ENCODE results near the gene AP3S2.
"Not testable (repeated sequence)": the region's sequence is repeated elsewhere in the genome, so short reads cannot be mapped to it uniquely, and the experiment has no call there.

The AP3S2 gene

DNA sequence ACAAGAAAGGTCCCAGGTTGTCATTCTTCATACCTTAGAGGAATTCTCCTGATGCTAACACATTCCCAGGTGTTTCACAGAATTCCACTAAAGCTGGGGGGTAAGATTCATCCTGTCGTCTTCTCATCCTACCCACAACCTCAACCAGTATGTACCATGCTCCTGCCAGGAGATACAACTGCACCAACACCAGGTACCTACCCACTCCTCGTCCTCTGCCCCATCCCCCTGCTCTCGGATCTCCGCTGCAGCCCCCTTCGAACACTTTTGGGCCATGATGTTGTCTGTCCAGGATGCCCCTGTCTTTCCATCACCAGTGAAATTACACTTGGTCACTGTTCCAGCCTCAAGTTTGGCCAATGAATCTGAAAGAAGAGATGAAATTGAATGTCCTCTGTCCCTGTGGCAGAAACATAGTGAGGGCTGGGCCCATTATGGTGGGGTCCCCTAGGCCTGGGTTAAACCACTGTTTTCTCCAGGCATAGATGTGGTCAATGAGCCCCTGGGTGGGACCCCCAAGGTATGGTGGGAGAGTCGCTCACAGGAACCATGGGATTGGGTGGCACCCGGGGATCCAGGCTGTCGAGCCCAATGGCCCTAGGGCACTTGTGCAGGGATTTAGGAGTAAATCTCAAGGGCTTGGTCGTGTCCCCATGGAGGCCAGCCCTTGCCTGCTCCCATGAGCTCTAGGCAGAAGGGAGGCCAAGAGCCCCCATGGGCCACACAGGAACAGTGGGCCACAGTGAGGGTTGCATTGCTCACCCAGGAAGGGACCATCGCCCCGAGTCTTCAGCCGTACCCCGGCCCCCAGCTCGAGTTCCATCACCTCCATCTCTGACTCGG, 9.4 kb upstream of the AP3S2 start:
- DNase-seq: no peak

DNA sequence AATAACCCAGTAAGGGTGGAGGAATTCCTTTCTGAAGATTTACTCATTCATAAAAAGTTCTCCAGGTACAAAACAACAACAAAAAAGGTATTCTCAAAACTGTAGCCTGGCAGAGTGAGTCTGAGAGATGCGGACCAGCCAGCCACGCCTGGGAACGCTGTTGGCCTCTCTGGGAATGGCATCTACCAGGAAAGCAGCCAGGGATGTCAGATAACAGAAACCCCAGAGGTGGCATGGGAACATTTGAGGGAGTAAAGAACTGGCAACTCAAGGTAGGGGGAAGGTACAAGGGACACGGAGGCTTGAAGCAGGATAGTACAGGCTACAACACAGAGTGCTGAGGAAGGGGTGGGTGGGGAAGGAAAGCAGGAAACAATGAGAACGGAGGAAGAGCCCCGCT, 7.1 kb upstream of the AP3S2 start:
- no peak for DNase-seq

DNA sequence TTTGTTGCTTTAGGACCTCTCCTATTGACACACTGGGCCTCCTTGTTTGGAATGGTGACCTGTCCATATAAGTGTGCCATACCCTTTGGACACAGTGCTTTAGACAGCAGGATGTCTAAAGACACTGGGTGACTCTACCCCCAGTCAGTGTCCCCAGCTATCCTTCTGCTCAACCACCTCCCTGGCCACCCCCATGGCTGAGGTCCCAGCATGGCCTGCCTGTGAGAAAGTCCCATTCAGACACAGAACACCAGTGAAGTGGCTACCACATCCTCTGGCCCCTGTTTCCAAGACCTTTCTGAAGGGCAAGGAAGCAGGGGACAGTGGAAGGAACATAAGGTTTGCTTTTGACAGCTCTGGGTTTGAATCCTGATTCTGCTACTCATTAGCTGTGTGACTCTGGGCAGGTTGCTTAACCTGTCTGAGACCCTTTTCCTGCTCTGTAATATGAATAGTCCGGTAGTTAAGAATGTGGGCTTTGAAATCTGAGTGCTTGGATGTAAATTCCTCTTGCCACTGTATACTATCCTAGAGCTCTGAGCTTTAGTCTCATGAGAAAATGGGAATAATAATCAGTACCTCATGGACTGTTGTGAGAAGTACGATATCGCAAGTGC, 6.3 kb upstream of the AP3S2 start:
- no peak for DNase-seq

DNA sequence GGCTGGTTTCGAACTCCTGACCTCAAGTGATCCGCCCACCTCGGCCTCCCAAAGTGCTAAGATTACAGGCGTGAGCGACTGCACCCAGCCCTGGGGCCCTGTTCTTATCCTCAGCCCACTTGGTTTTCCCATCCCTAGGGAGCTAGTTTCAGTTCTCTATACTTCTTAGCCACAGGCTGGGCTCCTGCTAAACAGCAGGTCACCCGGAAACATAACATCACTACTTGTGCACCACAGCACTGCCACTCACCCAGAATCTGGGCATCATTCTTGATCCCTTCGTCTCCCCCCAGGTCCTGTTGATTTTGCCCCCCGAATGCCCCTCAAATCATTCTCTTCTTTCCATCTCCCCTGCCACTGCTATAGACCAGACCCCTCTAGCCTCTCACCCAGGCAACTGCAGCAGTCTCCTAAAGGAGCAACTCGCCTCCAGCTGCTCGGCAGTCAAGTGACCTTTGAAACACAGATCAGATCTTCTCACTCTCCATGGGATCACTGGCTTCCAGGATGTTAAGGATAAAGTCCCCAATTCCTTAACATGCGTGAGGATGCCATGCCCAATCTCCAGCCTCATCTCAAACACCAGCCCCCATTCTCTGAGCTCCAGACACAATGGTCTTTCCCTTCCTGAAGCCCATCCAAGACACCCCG, 5.6 kb upstream of the AP3S2 start:
- DNase-seq: no peak

DNA sequence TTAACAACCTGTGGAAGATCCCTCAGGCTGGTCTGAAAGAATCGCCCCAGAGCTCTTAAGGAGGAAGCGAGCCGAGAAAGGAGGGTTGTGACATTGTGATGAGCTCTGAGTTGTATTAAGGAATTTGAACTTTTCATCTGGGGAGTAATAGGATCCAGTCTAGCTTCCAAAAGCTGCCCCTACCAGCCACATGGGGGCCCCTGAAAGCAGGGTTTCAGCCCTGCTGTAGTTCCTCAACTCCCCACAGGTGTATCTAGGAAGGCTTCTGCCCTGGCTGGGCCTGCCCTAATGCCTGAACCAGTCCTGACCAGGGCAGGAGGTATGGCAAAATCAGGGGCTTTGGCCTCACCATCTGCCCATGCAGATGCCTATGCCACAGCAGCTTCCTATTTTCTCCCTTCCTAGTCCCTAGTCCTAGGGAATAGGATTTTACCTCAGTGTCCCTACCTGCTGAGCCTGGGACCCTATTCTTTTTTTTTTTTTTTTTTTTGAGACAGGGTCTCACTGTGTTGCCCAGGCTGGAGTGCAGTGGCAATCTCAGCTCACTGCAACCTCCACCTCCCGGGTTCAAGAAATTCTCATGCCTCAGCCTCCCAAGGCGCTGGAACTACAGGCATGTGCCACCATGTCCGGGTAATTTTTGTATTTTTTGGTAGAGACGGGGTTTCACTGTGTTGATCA, 5.0 kb upstream of the AP3S2 start:
- peak; percentile 22 for DNase-seq

- no peak for DNase-seq
Observed at GRCh38 chr15:89898146-89898545, 4.4 kb upstream of the AP3S2 start.

DNA sequence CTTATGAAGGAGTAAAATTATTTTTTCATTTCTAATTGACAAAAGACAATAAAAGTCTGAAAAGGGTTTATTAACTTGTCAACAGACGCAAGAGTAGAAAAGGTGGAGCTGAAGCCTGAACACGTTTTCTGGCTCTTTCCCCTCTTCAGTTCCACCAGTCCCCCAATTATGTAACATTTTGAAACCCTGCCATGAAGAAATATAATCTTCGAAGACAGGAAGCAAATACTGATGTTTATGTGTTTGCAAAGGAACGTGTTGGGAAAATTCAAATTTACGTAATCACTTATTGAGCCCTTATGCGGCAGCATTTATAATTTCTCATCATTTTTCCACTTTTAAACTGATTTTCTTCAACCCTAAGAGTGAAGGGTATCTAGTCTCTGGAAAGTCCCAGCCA, 767 bp downstream of the AP3S2 start:
- DNase-seq: peak; percentile 9

DNA sequence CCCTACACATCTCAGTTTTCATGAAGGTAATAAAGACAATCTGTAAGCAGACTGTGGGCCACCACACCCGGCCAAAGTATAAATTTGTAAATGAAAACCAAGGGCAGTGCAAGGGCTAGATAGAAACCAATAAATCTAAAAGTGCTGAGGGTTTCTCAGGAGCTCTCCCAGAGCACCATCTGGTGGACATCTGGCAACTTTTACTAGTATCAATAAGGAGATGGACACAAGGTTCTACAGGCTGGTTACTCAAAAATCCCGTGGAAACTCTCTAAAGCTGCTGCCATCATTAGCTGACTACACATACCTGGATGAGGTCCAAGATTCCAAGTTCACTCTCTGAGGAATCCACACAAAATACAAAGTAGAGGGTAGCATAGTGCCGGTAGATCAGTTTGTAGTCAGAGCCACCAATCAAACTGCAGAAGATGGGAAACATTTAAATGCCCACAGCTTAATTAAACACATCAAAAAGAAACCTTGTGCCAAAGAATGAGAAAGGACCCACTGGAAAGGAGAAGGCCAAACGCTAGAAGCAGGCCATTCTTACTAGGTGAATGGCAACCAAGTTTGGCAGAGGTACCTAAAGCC, 5.5 kb downstream of the AP3S2 start:
- no peak for DNase-seq

DNA sequence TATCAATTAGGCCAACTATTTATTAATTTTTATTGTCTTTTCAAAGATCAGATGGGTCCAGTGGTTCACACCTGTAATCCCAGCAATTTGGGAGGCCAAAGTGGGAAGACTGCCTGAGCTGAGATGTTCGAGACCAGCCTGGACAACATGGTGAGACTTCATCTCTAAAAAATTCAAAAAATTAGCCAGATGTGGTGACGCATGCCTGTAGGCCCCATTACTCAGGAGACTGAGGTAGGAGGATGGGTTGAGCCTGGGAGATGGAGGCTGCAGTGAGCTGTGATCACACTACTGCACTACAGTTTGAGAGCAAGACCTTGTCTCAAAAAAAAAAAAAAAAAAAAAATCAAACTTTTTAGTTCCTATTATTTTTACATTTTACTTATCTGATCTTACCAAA, 8.2 kb downstream of the AP3S2 start:
- DNase-seq: no peak

DNA sequence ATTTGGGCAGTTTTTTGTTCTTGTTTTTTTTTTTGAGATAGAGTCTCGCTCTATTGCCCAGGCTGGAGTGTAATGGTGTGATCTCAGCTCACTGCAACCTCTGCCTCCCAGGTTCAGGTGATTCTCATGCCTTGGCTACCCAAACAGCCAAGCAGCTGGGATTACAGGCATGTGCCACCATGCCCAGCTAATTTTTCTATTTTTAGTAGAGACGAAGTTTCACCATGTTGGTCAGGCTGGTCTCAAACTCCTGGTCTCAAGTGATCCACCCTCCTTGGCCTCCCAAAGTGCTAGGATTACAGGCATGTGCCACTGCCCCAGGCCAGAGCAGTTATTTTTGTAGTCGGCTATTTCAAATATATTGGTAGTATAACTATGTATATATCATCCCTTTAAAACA, 8.6 kb downstream of the AP3S2 start:
- DNase-seq: not testable (repeated sequence)

DNA sequence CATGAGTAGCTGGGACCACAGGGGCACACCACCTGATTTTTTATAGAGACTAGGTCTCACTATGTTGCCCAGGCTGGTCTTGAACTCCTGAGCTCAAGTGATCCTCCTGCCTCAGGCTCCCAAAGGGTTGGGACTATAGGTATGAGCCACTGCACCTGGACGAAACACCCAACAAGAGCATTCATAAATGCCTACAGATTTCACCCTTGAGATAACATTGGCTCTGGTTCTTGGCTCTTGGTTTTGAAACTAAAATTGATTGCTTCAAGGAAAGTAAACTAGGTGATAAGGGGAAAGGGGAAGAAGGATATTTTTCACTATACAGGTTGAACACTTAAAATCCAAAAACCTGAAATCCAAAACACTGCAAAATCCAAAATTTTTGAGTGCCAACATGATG, 10.3 kb downstream of the AP3S2 start:
- DNase-seq: no peak

DNA sequence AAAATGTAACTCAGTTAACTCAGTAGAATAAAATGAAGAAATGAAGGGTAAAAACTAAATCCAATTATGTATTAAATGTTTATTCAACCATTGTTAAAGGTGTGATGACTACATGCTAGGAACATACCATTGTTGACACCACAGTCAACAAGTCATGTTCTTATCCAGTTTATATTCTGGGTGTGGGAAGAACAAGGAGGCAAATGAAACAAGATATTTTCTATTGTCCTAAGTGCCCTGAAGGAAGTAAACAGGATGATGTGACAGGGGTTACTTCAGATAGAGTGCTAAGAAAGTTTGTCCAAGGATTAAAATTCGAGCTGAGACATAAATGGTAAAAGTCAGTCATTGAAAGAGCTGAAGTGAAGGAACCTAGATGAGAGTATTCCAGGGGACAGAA, 13.1 kb downstream of the AP3S2 start:
- DNase-seq: no peak

DNA sequence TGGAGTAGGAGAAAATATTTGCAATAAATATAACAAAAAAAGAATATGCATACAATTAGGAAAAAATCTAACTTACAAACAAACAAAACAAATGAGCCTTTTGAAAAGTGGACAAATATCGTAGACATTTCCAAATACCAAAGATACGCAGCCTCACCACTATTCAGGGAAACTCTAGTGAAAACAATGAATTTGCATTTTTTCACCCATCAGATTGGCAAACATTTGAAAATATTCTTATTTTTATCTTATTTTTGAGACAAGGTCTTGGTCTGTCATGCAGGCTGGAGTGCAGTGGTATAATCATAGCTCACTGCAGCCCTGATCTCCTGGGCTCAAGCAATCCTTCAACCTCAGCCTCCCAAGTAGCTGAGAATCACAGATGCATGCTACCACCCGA, 15.5 kb downstream of the AP3S2 start:
- DNase-seq: no peak

DNA sequence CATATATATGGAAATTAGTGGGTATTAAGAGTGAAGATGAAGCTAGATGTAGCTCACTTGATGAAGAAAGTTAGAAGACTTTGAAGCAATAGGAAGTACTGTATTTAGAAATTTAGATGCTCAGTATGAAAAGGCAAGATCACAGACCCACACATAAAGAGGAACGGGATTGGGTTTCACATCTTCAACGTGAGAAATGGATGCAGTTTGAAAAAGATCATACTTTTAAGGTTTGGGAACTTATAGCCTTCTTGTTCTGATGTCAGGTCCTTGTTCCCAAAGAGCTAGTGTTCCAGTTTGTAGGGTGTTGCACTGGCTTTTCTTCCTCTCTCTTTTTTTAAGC, 16.7 kb downstream of the AP3S2 start:
- DNase-seq: no peak

GRCh38 chr15:89876396-89877082, 17.3 kb downstream of the AP3S2 start:
- DNase-seq: no peak

GRCh38 chr15:89875741-89876140, 18.1 kb downstream of the AP3S2 start:
- no peak for DNase-seq

DNA sequence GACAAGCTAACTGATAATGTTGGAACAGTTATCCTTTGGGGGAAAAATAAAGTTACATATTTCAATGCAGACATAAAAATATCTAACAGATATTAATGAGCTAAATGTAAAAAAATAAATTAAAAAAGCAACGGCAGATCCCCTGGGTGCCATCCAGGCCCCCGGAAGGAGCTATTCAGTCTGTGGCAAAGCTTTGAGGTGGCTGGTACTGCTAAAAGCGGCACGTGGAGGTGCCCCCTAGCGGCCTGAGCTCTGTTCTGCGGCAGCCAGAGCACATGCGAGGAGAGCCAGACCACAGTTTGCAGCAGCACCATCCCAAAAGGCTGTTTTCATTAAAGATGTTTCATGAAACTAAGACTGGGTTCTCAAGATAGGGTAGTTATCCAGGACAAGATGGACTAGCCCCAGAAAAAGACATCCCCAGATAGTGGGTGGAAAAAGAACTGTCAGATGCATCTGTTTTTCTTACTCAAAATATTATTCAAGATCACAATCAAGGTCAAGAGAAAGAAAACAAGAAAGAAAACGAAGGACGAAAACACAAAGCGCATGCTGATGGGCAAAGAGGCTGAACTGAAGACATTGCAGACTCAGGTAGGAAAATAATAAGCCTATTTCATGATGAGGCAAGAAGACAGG, 18.7 kb downstream of the AP3S2 start:
- DNase-seq: peak; percentile 44

GRCh38 chr15:89870688-89871288, 23.0 kb downstream of the AP3S2 start:
- DNase-seq: no peak

DNA sequence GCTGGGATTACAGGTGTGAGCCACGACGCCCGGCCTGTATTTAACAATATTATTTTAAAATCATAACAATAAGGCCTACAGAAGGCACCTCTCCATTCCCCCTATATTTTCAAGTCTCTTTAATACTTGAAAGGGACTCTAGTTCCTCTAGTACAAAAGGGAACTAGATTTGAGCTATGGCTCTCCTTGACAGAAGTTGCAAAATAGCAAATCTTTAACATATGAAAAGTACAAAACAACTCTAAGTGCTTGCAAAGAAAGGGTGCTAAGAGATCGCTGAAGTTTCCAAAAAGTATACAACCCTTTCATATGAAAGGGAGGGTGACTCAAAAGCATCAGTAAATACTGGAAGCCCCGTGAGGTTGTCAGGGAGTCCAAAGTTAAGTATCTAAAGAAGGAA, 23.8 kb downstream of the AP3S2 start:
- no peak for DNase-seq

DNA sequence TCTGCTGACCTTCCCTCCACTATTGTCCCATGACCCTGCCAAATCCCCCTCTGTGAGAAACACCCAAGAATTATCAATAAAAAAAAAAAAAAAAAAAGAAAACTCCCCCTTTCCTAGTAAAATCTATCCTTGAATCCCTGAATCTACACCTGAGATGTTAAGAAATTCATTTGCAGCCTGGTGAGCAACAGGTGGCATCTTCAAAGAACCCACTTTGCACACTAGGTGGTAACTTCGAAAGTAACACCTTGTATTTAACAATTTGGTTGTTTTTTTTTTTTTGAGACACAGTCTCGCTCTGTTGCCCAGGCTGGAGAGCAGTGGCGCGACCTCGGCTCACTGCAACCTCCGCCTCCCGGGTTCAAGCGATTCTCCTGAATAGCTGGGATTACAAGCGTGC, 24.3 kb downstream of the AP3S2 start:
- not testable (repeated sequence) for DNase-seq

DNA sequence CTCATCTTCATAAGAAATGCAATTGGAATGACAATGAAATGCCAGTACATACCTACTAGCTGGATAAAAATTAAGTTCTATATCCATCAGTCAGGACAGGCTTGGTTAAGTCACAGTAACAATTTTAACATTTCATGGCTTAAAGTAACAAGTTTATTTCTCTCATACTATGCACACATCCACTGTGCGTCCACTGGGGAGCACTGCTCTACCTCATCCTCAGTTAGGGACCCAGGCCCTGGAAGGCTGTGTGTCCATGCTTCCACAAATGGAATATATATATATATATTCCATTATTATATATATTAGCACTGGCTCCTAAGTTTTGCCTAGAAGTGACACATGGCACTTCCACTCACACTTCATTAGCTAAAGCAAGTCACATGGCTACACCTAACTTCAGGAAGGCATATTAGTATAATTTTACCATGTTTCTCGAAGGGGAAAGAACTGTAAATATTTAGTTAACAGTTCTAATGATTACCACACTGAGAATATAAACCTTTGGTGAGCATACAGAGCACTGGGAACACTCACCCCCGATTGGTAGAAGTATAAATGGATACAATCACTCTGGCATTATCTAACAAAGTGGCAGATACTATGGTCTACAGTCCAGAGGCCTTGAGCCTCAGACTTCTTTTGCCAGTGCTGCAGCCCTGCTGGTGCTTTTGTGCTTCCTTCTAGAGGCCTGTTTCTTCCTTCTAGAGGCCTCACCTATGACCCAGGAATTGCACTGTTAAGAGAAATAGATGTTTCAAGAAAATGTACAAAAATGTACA, 28.6 kb downstream of the AP3S2 start:
- DNase-seq: no peak

All from NCI-H526 treated with DMSO at 0.1 percent for 48 hours (cell line).